NCI-H1436 (cell line): ENCODE measurements around the gene DNAH2.
A peak's percentile ranks its signal among the peaks of the same experiment; 100 is the strongest.

Experiments used
- DNase-seq: peaks from one replicate; lab custom pipeline; 2025; lab: John Stamatoyannopoulos, UW

DNAH2 gene, protein sequence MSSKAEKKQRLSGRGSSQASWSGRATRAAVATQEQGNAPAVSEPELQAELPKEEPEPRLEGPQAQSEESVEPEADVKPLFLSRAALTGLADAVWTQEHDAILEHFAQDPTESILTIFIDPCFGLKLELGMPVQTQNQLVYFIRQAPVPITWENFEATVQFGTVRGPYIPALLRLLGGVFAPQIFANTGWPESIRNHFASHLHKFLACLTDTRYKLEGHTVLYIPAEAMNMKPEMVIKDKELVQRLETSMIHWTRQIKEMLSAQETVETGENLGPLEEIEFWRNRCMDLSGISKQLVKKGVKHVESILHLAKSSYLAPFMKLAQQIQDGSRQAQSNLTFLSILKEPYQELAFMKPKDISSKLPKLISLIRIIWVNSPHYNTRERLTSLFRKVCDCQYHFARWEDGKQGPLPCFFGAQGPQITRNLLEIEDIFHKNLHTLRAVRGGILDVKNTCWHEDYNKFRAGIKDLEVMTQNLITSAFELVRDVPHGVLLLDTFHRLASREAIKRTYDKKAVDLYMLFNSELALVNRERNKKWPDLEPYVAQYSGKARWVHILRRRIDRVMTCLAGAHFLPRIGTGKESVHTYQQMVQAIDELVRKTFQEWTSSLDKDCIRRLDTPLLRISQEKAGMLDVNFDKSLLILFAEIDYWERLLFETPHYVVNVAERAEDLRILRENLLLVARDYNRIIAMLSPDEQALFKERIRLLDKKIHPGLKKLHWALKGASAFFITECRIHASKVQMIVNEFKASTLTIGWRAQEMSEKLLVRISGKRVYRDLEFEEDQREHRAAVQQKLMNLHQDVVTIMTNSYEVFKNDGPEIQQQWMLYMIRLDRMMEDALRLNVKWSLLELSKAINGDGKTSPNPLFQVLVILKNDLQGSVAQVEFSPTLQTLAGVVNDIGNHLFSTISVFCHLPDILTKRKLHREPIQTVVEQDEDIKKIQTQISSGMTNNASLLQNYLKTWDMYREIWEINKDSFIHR (N-terminal part only)

DNA sequence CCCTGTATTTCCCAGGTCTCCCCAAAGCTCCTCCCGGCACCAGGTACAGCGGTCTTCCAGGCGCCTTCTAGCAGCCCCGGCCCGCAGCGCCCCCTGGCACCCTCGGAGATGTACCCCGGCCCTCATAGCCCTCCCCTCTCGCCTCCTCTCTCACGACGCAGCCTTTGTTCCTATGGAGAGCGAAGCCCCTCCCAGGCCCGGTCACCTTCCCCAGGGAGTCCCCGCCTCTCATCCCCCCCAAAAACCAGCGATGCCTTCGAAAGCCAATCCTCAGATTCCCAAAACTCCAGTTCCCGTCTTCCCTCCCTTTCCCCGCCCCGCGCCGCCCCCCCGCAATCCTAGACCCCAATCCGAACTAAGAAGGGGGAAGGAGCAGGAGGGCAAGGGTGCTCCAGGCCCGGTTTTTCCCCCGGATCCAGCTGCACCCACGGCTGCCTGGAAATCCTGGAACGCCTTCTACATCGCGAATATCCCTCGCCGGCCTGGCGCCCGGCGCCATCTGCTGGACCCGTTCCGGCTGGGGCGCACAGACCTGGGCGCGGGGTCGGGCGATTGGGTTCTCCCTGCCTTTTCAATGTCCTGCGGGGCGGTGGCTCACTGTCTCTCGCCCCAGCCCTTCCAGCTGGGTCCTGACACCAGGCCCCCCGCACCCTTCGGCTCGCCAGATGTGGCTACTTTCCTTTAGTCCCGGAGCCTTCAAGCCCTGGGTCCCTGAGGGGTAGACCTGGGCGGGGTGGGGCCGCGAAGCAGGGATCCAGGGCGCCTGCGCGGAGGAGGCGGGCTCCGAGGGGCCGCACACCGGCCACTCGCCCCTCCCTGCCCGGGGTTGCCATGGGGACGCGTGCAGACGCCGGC lies at the start of gene DNAH2:
Gene DNAH2, plus strand, starts transcription at position 844 of the 855 bp plus-strand sequence. CDS start 1,991 bp downstream, outside the sequence.
- DNase-seq = peak; percentile 93

DNA sequence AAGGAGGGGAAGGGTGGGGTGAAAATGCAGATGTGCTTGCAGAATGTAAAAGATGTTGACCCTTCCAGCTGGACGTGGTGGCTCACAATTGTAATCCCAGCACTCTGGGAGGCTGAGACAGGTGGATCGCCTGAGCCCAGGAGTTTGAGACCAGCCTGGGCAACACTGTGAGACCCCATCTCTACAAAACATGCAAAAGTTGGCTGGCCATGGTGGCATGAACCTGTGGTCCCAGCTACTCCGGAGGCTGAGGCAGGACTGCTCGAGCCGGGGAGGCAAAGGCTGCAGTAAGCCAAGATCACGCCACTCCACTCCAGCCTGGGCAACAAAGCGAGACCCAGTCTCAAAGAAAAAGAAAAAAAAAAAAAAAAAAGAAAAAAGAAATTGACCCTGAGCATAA lies 49.1 kb upstream of the DNAH2 start:
- no peak for DNase-seq

DNA sequence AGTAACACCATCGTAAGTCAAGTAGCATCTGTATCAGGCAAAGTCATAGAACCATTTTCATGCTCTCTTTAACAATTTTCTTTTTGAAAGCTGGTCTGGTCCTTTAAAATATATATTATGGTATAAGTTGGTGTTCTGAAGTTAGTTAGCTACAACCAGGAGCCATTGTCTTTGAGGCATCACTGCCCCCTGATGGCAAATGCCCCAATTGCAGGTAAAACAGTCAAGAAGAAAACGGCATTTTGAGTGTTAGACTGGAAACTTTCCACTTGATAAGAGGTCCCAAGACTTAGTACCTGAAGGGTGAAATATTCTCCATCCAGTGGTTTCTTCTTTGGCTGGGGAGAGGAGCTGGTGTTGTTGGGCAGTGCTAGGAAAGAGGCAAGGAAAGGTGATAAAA lies 44.3 kb upstream of the DNAH2 start:
- DNase-seq = no peak

DNA sequence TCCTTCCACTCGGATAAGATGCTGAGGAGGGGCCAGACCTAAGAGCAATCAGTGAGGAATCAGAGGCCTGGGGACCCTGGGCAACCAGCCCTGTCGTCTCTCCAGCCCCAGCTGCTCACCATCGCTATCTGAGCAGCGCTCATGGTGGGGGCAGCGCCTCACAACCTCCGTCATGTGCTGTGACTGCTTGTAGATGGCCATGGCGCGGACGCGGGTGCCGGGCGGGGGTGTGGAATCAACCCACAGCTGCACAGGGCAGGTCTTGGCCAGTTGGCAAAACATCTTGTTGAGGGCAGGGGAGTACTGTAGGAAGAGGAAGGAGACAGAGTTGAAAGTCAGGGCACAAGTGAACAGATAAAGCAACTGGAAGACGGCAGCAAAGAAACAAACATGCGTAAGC lies 42.6 kb upstream of the DNAH2 start:
- DNase-seq = no peak

DNA sequence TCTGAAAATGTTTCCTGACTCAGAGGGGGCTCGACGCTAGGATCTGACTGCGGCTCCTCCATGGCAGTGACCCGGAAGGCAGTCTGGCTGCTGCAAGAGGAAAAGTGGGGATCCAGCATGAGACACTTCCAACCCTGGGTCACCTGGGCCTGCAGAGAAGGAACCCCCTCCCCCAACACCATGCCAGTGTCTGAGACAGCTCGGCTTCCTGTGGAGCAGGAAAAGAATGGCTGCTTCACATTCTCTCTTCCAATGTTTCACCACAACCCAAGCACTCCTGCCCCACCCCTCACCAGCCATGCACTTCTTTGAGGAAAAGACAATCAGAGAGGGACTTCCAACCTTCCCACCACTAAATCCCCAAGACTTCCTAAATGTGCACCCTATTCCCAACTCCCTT lies 41.0 kb upstream of the DNAH2 start:
- DNase-seq = no peak

DNA sequence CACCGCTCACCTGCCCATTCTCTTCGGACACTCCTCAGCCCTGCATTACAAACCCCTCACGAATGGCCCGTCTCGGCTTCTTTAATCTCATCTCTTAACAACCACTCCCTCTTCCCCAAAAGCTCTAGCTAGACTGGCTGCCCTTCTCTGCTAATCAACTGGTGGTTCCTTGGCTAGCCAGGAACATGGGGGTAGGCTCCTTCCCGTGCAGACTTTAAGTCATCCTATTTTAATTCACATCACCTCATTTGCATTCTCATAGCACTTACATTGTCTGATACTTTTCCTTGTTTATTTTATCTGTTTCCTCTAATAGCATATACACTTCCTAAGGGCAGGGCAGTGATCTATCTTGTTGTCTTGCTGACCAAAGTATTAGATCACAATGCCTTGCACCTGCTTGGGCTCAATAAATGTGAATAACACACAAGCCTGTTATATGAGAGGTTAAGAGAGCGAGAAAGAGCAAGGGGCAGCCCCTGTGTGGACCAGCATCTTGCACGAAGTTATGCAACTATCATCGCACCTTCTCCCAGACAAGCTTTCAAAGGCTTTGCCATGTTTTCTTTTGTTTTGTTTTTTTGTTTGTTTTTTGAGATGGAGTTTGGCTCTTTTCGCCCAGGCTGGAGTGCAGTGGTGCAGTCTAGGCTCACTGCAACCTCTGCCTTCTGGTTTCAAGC lies 40.0 kb upstream of the DNAH2 start:
- no peak for DNase-seq

DNA sequence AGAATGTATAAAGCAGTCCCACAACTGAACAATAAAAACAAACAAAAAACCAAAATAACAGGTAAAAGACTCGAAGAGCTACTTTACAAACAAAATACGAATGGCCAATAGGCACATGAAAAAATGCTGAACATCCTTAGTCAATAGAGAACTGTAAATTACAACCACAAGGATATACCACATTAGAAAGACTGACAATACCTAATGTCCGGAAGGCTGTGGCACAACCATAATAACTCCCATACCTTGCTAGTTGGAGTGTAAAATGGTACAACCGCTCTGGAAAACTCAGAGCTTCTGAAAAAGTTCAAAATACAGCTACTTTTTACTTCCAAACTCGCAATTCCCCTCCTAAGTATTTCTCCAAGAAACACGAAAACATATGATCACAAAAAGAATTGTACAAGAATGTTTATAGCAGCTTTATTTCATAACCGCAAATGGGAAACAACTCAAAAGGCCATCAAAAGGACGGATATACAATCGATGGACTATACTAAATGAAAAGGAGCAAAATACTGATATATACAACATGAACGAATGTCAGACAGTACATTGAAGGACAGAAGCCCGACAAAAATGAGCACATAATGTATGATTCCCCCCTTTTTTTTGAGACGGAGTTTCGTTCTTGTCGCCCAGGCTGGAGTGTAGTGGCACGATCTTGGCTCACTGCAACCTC lies 32.6 kb upstream of the DNAH2 start:
- no peak for DNase-seq

DNA sequence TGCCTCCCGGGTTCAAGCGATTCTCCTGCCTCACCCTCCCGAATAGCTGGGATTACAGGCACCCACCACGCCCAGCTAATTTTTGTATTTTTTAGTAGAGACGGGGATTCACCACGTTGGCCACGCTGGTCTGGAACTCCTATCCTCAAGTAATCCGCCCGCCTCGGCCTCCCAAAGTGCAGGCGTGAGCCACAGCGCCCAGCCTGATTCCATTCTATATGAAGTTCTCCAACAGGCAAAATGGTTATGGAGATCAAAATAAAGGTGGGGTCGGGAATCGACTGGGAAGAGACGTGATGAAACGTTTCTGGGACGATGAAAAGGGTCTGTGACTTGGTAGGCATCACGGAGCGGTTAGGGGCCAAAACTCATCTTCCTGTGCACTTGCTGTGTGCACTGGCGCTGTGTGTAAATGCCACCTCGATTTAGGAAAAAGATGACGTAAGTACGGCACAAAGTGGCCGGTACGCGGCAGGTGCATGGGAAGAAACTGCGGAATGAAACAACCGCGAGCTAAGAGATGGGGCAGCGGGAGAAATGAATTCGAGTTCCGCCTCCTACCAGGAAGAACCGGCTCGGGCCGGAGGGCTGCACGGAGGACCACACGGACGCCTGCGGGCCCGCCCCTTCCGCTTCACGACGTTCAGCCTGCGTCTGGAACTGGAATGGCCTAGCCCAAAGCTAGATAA lies 31.9 kb upstream of the DNAH2 start:
- peak; percentile 94 for DNase-seq

DNA sequence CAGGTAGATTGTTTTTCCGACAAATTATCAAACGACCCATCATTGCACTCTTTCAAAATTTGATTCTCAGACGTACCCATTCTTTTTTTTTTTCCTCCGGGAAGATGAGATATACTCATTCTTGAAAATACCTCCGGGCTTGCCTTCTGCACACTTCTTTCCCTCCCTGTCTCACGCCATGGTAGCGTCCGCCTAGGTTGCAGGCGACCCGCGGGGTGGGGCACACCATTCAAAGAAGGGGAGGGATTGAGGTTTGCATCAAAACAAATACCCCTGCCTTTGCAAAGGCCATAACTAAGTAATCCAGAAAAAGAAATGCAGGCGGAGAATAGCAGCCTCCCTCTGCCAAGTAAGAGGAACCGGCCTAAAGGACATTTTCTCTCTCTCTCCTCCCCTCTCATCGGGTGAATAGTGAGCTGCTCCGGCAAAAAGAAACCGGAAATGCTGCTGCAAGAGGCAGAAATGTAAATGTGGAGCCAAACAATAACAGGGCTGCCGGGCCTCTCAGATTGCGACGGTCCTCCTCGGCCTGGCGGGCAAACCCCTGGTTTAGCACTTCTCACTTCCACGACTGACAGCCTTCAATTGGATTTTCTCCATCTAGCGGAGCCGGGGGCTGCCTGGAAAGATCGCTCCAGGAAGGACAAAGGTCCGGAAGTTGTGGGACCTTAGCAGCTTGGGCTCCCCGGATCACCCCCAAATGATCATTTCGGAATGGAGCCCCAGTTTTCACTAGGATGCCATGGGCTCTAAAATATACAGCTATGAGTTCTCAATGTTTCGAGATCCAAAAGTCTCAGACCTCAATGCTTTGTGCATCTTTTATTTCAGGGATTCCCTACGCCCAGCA lies 31.1 kb upstream of the DNAH2 start:
- DNase-seq = peak; percentile 85

DNA sequence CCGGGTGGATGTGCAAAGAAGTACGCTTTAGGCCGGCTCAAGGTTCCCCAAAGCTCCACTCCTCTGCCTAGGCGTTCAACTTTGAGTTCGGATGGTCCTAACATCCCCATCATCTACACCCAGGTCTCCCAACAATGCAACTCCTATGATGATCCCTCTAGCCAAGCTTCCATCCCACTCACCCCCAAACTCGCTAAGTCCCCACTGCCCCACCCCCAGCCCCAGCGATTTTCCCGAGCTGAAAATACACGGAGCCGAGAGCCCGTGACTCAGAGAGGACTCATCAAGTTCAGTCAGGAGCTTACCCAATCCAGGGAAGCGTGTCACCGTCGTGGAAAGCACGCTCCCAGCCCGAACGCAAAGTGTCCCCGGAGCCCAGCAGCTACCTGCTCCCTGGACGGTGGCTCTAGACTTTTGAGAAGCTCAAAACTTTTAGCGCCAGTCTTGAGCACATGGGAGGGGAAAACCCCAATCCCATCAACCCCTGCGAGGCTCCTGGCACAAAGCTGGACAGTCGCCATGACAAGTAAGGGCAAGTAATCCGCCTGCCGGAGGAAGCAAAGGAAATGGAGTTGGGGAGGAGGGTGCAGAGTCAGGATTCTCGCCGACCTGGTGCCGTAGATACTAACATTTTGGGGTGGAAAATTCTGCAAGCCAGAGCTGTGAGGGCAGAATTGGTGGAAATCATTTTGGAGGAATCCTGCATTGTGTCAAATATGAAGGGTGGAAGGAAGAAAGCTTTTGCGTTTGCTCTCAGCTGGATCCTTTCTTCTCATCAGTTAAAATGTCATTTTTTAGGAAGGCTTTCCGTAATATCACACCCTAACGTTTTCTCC lies 30.3 kb upstream of the DNAH2 start, which contains the start of gene TP53:
Gene TP53, minus strand, starts transcription at position 419 of the 836 bp plus-strand sequence. CDS start 10,896 bp downstream, outside the sequence.
- peak; percentile 93 for DNase-seq

DNA sequence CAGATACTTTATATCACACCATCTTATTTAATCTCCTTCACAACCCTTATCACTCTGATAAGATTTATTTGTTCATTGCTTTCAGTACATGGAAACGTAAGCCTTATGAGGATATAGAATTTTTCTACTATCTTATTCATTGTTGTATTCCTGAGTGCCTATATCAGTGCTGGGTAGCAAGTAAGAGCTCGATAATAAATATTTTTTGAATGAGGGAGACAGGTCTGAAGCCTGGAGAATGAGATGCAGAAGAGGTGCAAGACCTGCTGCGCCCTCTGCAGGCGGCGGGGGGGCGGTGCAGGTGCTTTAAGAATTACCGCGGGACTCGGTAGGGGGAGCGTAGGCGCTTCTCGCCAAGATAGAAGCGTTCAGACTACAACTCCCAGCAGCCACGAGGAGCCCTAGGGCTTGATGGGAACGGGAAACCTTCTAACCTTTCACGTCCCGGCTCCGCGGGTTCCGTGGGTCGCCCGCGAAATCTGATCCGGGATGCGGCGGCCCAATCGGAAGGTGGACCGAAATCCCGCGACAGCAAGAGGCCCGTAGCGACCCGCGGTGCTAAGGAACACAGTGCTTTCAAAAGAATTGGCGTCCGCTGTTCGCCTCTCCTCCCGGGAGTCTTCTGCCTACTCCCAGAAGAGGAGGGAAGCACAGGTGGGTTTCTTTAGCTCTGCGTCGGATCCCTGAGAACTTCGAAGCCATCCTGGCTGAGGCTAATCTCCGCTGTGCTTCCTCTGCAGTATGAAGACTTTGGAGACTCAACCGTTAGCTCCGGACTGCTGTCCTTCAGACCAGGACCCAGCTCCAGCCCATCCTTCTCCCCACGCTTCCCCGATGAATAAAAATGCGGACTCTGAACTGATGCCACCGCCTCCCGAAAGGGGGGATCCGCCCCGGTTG lies 29.4 kb upstream of the DNAH2 start, which contains the start of gene WRAP53:
Gene WRAP53, plus strand, starts transcription at position 570 of the 900 bp plus-strand sequence. Its CDS starts 172 bp downstream, at position 742.
- DNase-seq = peak; percentile 95

DNA sequence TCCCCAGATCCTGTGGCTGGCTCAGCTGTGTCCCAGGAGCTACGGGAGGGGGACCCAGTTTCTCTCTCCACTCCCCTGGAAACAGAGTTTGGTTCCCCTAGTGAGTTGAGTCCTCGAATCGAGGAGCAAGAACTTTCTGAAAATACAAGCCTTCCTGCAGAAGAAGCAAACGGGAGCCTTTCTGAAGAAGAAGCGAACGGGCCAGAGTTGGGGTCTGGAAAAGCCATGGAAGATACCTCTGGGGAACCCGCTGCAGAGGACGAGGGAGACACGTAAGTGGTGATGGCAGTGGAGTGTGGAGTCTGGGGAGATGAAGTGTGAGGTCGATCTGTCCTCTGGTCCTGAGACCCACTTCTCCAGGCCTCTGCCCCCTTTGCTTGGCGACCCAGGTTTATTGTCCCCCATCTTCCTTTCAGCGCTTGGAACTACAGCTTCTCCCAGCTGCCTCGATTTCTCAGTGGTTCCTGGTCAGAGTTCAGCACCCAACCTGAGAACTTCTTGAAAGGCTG lies 28.7 kb upstream of the DNAH2 start:
- DNase-seq = no peak

DNA sequence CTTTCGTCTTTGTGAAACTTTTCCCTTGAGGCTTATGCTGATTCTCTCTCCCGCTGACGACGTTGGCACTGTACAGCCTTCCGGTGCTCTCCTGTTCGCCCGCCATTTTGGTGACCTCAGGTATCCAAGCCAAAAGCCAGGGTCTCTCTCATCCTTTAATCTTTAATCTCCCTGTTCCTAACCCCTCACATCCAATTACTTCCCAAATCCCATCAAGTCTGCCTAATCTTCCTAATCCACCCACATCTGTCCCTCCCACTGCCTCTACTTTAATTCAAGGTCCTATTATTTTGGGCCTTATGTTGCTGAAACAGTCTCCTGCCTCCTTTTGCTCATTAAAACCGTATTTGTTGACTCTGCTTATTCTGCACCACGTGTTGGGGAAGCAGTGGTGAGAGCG lies 22.0 kb upstream of the DNAH2 start:
- DNase-seq = no peak

DNA sequence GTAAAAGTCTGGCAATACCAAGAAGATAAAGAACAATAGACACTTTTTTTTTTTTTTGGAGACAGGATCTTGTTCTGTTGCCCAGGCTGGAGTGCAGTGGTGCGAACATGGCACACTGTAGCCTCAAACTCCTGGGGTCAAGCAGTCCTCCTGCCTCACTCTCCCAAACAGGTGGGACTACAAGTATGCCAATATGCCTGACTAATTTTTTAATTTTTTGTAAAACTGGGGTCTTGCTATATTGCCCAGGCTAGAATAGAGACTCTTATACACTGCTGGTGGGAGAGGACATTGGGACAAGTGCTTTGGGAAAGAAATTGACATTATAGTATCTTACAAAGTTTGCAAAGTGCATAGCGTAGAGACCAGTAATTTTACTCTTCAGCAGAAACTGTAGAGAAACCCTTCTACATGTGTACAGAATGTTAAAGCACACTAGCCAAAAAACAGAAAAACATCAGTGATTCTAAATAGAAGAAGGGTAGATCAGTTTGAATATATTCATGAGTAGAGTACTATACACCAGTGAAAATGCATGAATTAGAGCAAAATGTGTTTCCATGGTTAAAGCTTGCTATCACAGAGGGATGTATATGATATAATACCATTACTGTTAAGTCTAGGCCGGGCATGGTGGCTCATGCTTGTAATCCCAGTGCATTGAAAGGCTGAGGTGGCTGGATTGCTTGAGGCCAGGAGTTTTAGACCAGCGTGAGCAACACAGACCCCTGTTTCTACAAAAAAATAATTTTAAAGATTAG lies 19.5 kb upstream of the DNAH2 start:
- no peak for DNase-seq

DNA sequence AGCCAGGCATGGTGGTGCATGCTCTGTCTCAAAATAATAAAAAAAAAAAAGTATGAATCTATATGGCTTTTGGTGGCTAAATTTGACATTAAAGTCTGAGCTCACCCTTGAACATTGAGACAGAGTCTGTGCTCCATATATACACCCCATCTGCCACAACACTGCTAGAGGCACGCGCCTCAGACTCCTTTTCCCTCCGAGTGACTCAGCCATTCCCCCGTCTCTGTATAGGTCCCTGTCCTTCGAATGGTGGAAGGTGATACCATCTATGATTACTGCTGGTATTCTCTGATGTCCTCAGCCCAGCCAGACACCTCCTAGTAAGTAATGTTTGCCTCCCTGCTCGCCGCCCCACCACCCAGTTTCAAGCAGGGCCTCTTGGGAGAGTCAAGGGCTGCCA lies 17.0 kb upstream of the DNAH2 start:
- DNase-seq = no peak

DNA sequence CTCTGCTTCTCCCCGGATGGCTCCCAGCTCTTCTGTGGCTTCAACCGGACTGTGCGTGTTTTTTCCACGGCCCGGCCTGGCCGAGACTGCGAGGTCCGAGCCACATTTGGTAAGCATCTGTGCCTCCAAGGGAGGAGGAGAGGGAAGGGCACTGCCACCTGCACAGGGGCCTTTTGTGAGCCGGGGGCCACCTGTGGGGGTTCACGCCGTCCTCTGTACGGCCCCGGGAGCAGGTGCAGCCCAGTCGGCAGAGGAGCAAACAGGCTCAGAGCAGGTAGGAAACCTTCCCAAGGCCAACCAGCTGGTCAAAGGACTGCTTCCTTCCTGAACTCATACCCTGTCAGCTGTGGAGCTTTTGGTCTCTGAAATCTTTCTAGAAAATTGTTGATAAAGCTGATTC lies 15.9 kb upstream of the DNAH2 start:
- no peak for DNase-seq
